HG03565 (cell line): ENCODE results near the gene BBS4.
"Not testable (repeated sequence)": the region's sequence is repeated elsewhere in the genome, so short reads cannot be mapped to it uniquely, and the experiment has no call there.

Experiments used
- ATAC-seq: cut with Tn5 transposase; IDR thresholded peaks from one replicate; pipeline ENCODE4 v1.9.1; 2021; ENCODE audit warnings: mild to moderate bottlenecking, moderate library complexity; ENCODE audit not compliant: unreplicated experiment

The BBS4 gene

GRCh38 chr15:72685925-72686794 lies at the start of gene BBS4, which contains the start of gene HIGD2B:
Gene BBS4, plus strand, starts transcription at chr15:72686207. Its CDS starts 21 bp downstream, at chr15:72686228.
Gene HIGD2B, minus strand, starts transcription at chr15:72686182. Its CDS starts 9,808 bp downstream, at chr15:72676374.
- ATAC-seq: peak; percentile 81

- peak; percentile 64 for ATAC-seq
Measured at GRCh38 chr15:72636519-72637282, 49.3 kb upstream of the BBS4 start.

GRCh38 chr15:72639759-72640483 lies 46.1 kb upstream of the BBS4 start:
- not testable (repeated sequence) for ATAC-seq

DNA sequence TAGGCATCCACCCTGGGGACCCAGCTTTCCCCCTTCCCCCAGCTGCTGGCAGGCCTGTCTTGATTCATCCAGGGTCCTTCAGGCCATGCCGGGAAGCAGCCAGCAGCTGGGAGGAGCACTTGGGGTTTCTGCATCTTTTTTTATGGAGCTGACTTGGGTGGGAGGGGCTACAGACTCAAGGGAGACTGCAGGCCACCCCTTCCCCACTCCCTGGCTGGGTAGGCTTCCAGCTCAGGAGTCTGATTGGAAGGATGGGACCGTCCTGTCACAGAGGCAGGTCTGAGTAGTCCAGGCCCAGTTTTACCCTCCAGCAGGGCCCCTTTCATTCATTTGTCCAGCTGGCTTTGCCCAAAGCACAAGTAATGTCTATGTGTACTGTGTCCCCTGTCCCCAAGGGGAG lies 43.7 kb upstream of the BBS4 start:
- not testable (repeated sequence) for ATAC-seq

DNA sequence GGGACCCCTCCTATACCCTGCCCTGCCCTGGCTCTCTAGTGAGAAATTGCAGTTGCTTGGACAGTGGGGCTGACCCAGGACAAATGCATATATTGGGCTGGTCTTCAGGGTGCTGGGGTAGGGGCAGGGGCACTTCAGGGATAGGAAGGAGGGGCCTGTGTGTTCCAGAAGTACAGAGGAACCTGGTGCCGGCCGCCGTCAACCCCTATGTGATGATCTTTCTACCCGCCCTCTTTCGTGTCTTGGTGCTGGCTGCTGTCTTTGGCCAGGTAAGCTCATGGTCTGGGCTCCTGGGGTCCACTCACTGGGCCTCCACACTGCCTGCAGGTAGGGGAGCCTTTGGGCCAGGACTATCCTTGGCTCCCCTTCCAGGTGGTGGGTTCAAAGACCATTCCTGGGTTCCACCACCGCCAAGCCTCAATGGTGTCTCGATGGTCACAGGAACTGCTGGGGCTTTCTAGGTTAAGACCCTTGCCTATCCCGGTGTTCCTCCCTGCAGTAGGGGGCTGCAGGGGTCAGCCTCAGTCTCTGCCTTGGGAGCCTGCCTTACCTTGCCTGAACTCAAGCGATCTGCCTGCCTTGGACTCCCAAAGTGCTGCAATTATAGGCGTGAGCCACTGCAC lies 37.3 kb upstream of the BBS4 start:
- ATAC-seq: not testable (repeated sequence)

DNA sequence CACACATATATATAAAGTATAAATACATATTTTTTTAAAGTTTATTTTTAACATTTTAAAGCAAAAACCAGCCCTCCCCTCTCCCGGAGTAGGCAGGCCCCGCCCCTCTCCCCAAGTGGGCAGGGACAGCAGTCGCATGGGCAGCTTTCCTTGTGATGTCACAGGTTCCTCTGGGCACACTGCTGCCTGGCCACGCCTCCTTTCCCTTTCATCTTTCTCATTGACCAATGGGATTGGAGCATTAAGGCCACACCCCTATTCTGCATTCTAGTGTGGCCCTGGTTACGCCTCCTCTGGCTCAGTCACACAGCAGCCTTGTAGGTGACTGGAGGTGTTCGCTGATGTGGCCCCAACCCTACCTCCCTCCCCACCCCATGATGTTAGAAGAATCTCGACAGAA lies 31.6 kb upstream of the BBS4 start, which contains the start of gene GOLGA6B:
GOLGA6B (plus strand) TSS at position 301 of the 400 bp plus-strand sequence; CDS start at position 342, 41 bp downstream.
- not testable (repeated sequence) for ATAC-seq

DNA sequence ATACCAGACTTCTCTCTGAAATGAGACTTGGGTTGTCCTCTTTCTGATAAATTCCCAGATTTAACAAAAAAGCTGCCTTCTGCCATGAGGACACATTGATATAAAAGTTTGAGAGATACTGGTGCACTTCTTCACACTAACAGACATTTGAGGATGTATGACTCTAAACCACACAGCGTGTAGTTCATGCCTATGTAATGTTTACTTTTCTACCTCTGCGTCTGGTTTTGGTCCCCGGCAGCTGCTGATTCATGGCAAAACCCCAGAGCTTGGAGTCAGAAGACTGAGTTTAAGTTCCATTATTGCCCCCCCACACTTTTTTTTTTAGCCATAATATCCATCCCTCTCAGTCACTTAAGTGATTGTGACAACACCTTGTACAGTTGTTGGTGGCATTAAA lies 30.0 kb upstream of the BBS4 start:
- ATAC-seq: not testable (repeated sequence)

GRCh38 chr15:72661081-72661480 lies 24.9 kb upstream of the BBS4 start:
- ATAC-seq: not testable (repeated sequence)

- ATAC-seq: not testable (repeated sequence)
Measured at GRCh38 chr15:72663931-72664330, 22.1 kb upstream of the BBS4 start.

GRCh38 chr15:72665706-72666105 lies 20.3 kb upstream of the BBS4 start:
- ATAC-seq: not testable (repeated sequence)

DNA sequence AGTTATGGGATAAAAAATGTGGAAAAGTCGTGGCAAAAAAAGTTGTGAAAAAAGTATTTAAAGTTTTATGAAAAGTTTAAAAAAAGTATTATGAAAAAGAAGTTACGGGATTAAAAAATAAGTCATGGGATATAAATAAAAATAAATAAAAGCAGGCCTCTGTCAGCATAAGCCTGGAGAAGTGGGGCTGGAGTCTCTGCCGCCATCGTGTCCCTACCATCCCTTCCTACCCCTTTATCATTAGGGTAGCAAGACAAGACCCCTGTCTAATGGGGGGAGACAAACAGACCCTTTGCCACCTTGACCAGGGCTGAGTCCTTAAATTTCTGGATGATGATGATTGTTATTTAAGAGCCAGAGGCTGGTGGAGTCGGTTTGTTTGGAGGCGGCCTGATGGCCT lies 16.2 kb upstream of the BBS4 start:
- ATAC-seq: not testable (repeated sequence)

GRCh38 chr15:72670656-72671352 lies 15.2 kb upstream of the BBS4 start:
- ATAC-seq: peak; percentile 64

DNA sequence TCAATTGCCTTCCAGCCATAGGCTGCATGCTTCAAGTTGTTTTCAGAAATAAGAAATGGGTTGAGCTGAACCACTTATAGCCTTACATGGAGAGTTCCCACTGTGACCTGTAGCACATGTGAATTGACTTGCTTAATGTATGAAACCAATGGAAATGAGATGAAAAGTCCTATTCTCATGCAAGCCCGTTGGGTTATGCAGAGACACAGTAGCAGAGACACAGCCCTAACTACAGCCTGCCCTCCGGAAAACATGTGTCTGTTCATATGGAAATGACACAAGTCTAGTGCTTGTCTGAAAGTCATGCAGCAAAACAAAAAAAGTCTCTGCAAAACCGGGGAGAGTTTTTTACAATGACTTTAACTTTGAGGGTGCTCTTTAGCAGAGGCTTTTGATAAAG lies 14.5 kb upstream of the BBS4 start:
- ATAC-seq: no peak

DNA sequence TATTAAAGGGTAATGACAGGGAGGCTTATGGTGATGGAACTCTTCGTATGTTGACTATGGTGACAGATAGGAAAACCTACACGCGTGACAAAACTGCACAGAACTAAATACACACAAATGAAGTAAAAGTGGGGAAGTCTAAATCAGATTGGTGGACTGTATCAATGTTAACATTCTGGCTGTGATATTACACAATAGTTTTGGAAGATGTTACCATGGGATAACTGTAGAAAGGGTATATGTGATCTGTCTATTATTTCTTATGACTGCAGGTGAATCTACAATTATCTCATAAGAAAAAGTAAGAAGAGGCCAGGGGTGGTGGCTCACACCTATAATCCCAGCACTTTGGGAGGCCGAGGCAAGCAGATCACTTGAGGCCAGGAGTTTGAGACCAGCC lies 9.2 kb upstream of the BBS4 start:
- no peak for ATAC-seq

DNA sequence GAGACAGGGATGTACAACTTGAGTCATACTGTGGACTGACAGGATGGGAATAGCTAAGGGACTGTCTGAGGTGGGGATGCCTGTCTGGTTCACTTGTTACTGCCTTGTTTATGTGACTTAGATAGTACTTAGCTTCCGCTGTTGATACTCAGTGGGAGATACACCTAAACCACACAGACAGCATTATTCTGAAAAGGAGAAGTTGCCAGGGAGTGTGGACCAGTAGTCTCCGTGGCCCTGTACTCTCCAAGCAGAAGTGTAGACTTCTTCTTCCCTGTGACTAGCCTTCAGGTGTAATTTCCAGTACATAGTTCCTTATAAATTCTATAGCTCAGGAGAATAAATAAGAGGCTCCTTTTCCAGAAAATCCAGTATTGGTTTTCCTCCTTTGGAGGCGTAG lies 5.1 kb upstream of the BBS4 start:
- no peak for ATAC-seq

DNA sequence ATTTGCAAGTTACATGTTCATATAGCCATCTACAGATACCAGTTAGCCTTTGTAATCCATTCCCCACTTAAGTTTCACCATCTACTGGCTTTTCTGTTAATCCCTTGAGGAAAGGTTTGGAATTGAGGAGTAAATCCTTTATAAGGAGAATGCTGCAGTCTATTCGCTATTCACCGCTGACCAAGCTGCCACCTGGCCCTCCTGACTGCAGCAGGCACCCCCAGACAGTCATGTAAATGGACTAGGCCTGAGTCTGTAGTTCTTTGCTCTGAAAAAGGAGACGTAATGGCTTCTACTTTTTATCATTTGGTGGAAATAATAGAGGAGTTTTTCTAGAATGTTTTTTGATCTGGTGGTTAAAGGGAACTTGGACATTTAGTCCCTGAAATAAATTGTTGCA lies 3.2 kb upstream of the BBS4 start:
- ATAC-seq: no peak

DNA sequence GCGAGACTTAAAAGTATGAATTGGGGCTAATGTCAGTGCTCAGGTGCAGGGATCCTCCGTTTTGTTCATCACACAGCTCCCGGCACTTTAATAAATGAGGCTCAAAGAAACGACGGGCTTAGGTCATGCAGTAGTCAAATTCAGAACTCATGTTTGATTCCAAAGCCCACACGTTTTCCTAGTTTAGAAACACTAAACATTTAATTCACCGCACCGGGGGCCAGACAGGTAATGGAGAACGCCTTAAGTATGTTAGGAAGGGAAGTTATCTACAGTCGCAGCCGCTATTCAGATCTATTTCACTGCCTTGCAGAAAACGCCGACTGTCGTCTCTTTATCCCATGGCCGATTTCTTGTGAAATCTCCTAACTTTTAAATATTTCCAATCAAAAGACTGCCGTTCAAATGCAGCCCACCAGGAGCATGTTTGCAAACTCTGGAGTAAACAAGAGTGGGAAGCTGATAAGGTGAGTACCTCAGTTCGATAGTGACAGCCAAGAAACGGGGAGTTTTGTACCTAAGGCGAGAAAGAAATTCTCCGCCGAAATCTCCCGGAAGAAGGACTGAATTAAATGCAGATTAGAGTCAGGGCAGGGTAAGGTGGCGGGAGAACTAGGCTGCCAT lies 594 bp upstream of the BBS4 start:
- ATAC-seq: no peak

DNA sequence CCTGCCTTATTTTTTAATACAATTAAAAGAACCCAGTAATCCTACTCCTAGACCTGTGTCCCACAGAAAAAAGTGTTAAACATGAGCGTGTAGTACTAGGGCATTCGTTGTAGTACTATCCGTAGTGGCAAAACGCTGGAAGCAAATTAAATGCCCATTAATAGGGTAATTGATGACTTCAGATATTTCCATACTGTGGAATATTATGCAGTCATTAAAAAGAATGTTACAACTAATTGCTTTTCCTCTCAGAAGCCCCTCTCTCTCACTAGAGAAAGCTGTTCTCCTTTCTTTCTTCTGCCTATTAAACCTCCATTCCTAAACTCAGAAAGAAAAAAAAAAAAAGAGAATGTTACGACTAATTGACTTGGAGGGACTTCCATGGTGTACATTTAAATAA lies 2.7 kb downstream of the BBS4 start:
- no peak for ATAC-seq

GRCh38 chr15:72690938-72691337 lies 4.9 kb downstream of the BBS4 start:
- ATAC-seq: no peak
